Neural progenitor cell (in vitro differentiated cells): Measurements from ENCODE around the gene UTRN. TPM values are rescaled to one million over a fixed set of nuclear protein-coding genes. Genes with fewer than 3 reads are reported as not detected.

Experiments
- DNase-seq: peaks from one replicate; pipeline ENCODE4 v3.0.0-alpha.2; 2016; ENCODE audit warnings: low spot score
- H2AFZ ChIP-seq: fragments of 200-600 bp; sonication (generic); replicated peaks from 2 replicates; pipeline ENCODE4 v1.6.1; 2016; ENCODE audit warnings: antibody characterized with exemption
- H3F3A ChIP-seq: fragments of 200-600 bp; sonication (generic); 2 replicates; pipeline ENCODE4 v1.6.1; 2016; ENCODE audit warnings: antibody characterized with exemption, low read depth
- H3K27ac ChIP-seq: fragments of 200-600 bp; sonication (generic); 2 replicates; pipeline ENCODE4 v1.5.1; 2016; ENCODE audit warnings: mild to moderate bottlenecking
- H3K27me3 ChIP-seq: fragments of 200-600 bp; sonication (generic); 2 replicates; pipeline ENCODE4 v1.6.1; 2016; ENCODE audit warnings: mild to moderate bottlenecking, moderate library complexity
- H3K36me3 ChIP-seq: fragments of 200-600 bp; sonication (generic); 2 replicates; pipeline ENCODE4 v1.5.1; 2016
- H3K4me1 ChIP-seq: fragments of 200-600 bp; sonication (generic); 2 replicates; pipeline ENCODE4 v1.6.1; 2016; ENCODE audit warnings: mixed run types
- H3K4me2 ChIP-seq: fragments of 200-600 bp; sonication (generic); 2 replicates; pipeline ENCODE4 v1.6.1; 2016
- H3K4me3 ChIP-seq: fragments of 200-600 bp; sonication (generic); 2 replicates; pipeline ENCODE4 v1.5.1; 2016
- H3K79me2 ChIP-seq: fragments of 200-600 bp; sonication (generic); 2 replicates; pipeline ENCODE4 v1.6.1; 2016; ENCODE audit warnings: low read depth
- H3K9ac ChIP-seq: fragments of 200-600 bp; sonication (generic); 2 replicates; pipeline ENCODE4 v1.6.1; 2016
- H3K9me3 ChIP-seq: fragments of 200-600 bp; sonication (generic); 2 replicates; pipeline ENCODE4 v1.5.1; 2016; ENCODE audit warnings: low read depth
- H4K20me1 ChIP-seq: fragments of 200-600 bp; sonication (generic); 2 replicates; pipeline ENCODE4 v1.6.1; 2016; ENCODE audit warnings: low read depth
- H3K27ac Mint-ChIP-seq: 3 replicates; pipeline ENCODE4 v1.8.0; 2021; ENCODE audit warnings: mixed read lengths
- H3K27me3 Mint-ChIP-seq: 2 replicates; pipeline ENCODE4 v1.8.0; 2022; ENCODE audit warnings: low read depth, mild to moderate bottlenecking, inconsistent platforms, moderate library complexity, mixed read lengths; ENCODE audit not compliant: insufficient read depth
- H3K36me3 Mint-ChIP-seq: 3 replicates; pipeline ENCODE4 v1.8.0; 2021; ENCODE audit warnings: mixed read lengths
- H3K4me1 Mint-ChIP-seq: 3 replicates; pipeline ENCODE4 v1.8.0; 2021; ENCODE audit warnings: mixed read lengths
- H3K4me3 Mint-ChIP-seq: 3 replicates; pipeline ENCODE4 v1.8.0; 2021; ENCODE audit warnings: mild to moderate bottlenecking, moderate library complexity, mixed read lengths
- H3K9me3 Mint-ChIP-seq: 3 replicates; pipeline ENCODE4 v1.8.0; 2020; ENCODE audit warnings: mixed read lengths
- CTCF ChIP-seq: fragments of 200-600 bp; sonication (generic); IDR thresholded peaks from 2 replicates; pipeline ENCODE4 v1.5.1; 2017; ENCODE audit warnings: antibody characterized with exemption, mild to moderate bottlenecking
- EZH2 ChIP-seq: fragments of 200-600 bp; sonication (generic); IDR thresholded peaks from 2 replicates; pipeline ENCODE4 v1.6.1; 2017; ENCODE audit warnings: antibody characterized with exemption, mild to moderate bottlenecking, moderate library complexity
- EZH2phosphoT487 ChIP-seq: fragments of 200-600 bp; sonication (generic); IDR thresholded peaks from 2 replicates; pipeline ENCODE4 v1.6.1; 2017; ENCODE audit warnings: antibody characterized with exemption
- total RNA-seq: library from RNA; depleted of rRNA; stranded (reverse); fragments of >200 nt; gene quantifications from 2 replicates; pipeline ENCODE4 v1.2.3, GENCODE V29; 2015; ENCODE audit warnings: low replicate concordance

The UTRN gene
- total RNA-seq, 1 donor from 2014 or later: 44.3 TPM

- Histone ChIP-seq H4K20me1 (no peaks in the 10 kb centered on the region), H3K27ac (no peak overlapping the region), H3F3A (peaks cover 3% of the 10 kb centered on the region), H3K4me1 (peaks cover 15% of the 10 kb centered on the region), H3K9ac (no peak overlapping the region), H2AFZ (no peak overlapping the region), H3K27me3 (no peaks in the 10 kb centered on the region), H3K4me3 (no peak overlapping the region), H3K79me2 (peaks cover 18% of the 10 kb centered on the region), H3K9me3 (no peaks in the 10 kb centered on the region), H3K36me3 (no peaks in the 10 kb centered on the region), H3K4me2 (no peak overlapping the region)
- no peak overlapping the region for H3K27ac Mint-ChIP-seq
- TF ChIP-seq CTCF (no peak), EZH2phosphoT487 (no peak), EZH2 (no peak)
- H3K4me3 Mint-ChIP-seq: no peak overlapping the region
- H3K4me1 Mint-ChIP-seq: peaks cover 12% of the 10 kb centered on the region
- no peak for DNase-seq
- no peaks in the 10 kb centered on the region for H3K9me3 Mint-ChIP-seq
- H3K36me3 Mint-ChIP-seq: peaks cover 22% of the 10 kb centered on the region
- no peaks in the 10 kb centered on the region for H3K27me3 Mint-ChIP-seq
Measured at GRCh38 chr6:144305985-144306384, 20.9 kb downstream of the UTRN start.

GRCh38 chr6:144307880-144308279, 22.7 kb downstream of the UTRN start:
- Mint-ChIP-seq H3K9me3 (no peaks in the 10 kb centered on the region), H3K4me3 (no peak overlapping the region), H3K27me3 (no peaks in the 10 kb centered on the region), H3K4me1 (peaks cover 10% of the 10 kb centered on the region), H3K36me3 (peaks cover 19% of the 10 kb centered on the region), H3K27ac (no peak overlapping the region)
- H2AFZ ChIP-seq: no peak overlapping the region
- peaks cover 18% of the 10 kb centered on the region for H3K79me2 ChIP-seq
- no peak overlapping the region for H3K27ac ChIP-seq
- no peaks in the 10 kb centered on the region for H3F3A ChIP-seq
- no peaks in the 10 kb centered on the region for H4K20me1 ChIP-seq
- no peak overlapping the region for H3K4me3 ChIP-seq
- no peaks in the 10 kb centered on the region for H3K9me3 ChIP-seq
- no peak overlapping the region for H3K4me2 ChIP-seq
- peak; percentile 53 for DNase-seq
- no peak overlapping the region for H3K9ac ChIP-seq
- peaks cover 11% of the 10 kb centered on the region for H3K4me1 ChIP-seq
- H3K27me3 ChIP-seq: no peaks in the 10 kb centered on the region
- H3K36me3 ChIP-seq: no peaks in the 10 kb centered on the region
- no peak for TF ChIP-seq CTCF
- no peak for TF ChIP-seq EZH2phosphoT487
- no peak for TF ChIP-seq EZH2

- no peaks in the 10 kb centered on the region for H3K36me3 ChIP-seq
- H3K4me1 ChIP-seq: peaks cover 10% of the 10 kb centered on the region
- no peak for TF ChIP-seq EZH2phosphoT487
- no peak for TF ChIP-seq EZH2
- TF ChIP-seq CTCF: no peak
- peaks cover 1% of the 10 kb centered on the region for H3K27me3 Mint-ChIP-seq
- no peak overlapping the region for H2AFZ ChIP-seq
- no peaks in the 10 kb centered on the region for H4K20me1 ChIP-seq
- no peak for DNase-seq
- H3K4me3 Mint-ChIP-seq: no peak overlapping the region
- H3K27ac ChIP-seq: no peak overlapping the region
- no peaks in the 10 kb centered on the region for H3K27me3 ChIP-seq
- H3K9me3 ChIP-seq: no peaks in the 10 kb centered on the region
- no peak overlapping the region for H3K9ac ChIP-seq
- H3K79me2 ChIP-seq: peaks cover 13% of the 10 kb centered on the region
- H3K9me3 Mint-ChIP-seq: no peaks in the 10 kb centered on the region
- H3K36me3 Mint-ChIP-seq: peaks cover 19% of the 10 kb centered on the region
- H3K27ac Mint-ChIP-seq: peak overlapping the region; percentile 26
- H3K4me2 ChIP-seq: no peak overlapping the region
- H3K4me1 Mint-ChIP-seq: peaks cover 9% of the 10 kb centered on the region
- no peaks in the 10 kb centered on the region for H3F3A ChIP-seq
- H3K4me3 ChIP-seq: no peak overlapping the region
Measured at GRCh38 chr6:144310765-144311164, 25.6 kb downstream of the UTRN start.
